ENCODE results near the gene LPP. TPM values are rescaled to one million over a fixed set of nuclear protein-coding genes. Genes with fewer than 3 reads are reported as not detected.

LPP gene
- total RNA-seq, 4 donors from 2014 or later = 207 to 592 (median 406) TPM

GRCh38 chr3:188446014-188446413, 292.1 kb downstream of the LPP start:
- Histone ChIP-seq H3K27me3 (no peaks in the 10 kb centered on the region), H3K27ac (no peak overlapping the region), H3K4me1 (peaks cover 0 to 8% (median 2%) of the 10 kb centered on the region in 4 donors), H3K9me3 (no peaks in the 10 kb centered on the region), H3K4me3 (no peak overlapping the region), H3K36me3 (no peaks in the 10 kb centered on the region)
- in situ Hi-C loops (cut with MboI; ENCODE audit: low pct_ligation_motif_present in 1 of 4, low pct_unique_long_range_greater_than_20kb in 1 of 4, low sequenced_read_pairs in 3 of 4) (no loop called here), intact Hi-C loops (cut with DNase I; ENCODE audit: low total_unique reads) (no loop called here)
- 68 to 75% methylated on average over 4 to 5 of the region's 5 CpGs for WGBS, 2 donors (ENCODE audit: low coverage in 1 of 2)
- TF ChIP-seq CTCF (IDR thresholded peaks at IDR 0.05) (no peak), POLR2AphosphoS5 (IDR thresholded peaks at IDR 0.05) (no peak), POLR2A (IDR thresholded peaks at IDR 0.05) (no peak), EP300 (IDR thresholded peaks at IDR 0.05; ENCODE audit: low read depth) (no peak)
- DNase-seq = no peak

- 65 to 82% methylated on average over 3 of the region's 3 CpGs for WGBS, 2 donors (ENCODE audit: low coverage in 1 of 2)
- H3K27ac ChIP-seq = no peak overlapping the region
- H3K9me3 ChIP-seq = no peaks in the 10 kb centered on the region
- in situ Hi-C loops (cut with MboI; ENCODE audit: low pct_ligation_motif_present in 1 of 4, low pct_unique_long_range_greater_than_20kb in 1 of 4, low sequenced_read_pairs in 3 of 4) (no loop called here), intact Hi-C loops (cut with DNase I; ENCODE audit: low total_unique reads) (no loop called here)
- no peak for DNase-seq
- peaks cover 0 to 8% (median 2%) of the 10 kb centered on the region in 4 donors for H3K4me1 ChIP-seq
- H3K36me3 ChIP-seq = no peaks in the 10 kb centered on the region
- TF ChIP-seq CTCF (IDR thresholded peaks at IDR 0.05) (no peak), POLR2A (IDR thresholded peaks at IDR 0.05) (no peak), POLR2AphosphoS5 (IDR thresholded peaks at IDR 0.05) (no peak), EP300 (IDR thresholded peaks at IDR 0.05; ENCODE audit: low read depth) (no peak)
- no peak overlapping the region for H3K4me3 ChIP-seq
- no peaks in the 10 kb centered on the region for H3K27me3 ChIP-seq
Observed at GRCh38 chr3:188446766-188447165, 292.8 kb downstream of the LPP start.

GRCh38 chr3:188448813-188449212, 294.9 kb downstream of the LPP start:
- peaks cover 0 to 8% (median 2%) of the 10 kb centered on the region in 4 donors for H3K4me1 ChIP-seq
- no peak overlapping the region for H3K27ac ChIP-seq
- no peak overlapping the region for H3K4me3 ChIP-seq
- DNase-seq = no peak
- no peak for TF ChIP-seq POLR2AphosphoS5 (IDR thresholded peaks at IDR 0.05)
- no peak for TF ChIP-seq POLR2A (IDR thresholded peaks at IDR 0.05)
- no peak for TF ChIP-seq CTCF (IDR thresholded peaks at IDR 0.05)
- TF ChIP-seq EP300 (IDR thresholded peaks at IDR 0.05; ENCODE audit: low read depth) = no peak
- in situ Hi-C loops (cut with MboI; ENCODE audit: low pct_ligation_motif_present in 1 of 4, low pct_unique_long_range_greater_than_20kb in 1 of 4, low sequenced_read_pairs in 3 of 4) = no loop called here
- H3K36me3 ChIP-seq = no peaks in the 10 kb centered on the region
- WGBS, 2 donors (ENCODE audit: low coverage in 1 of 2) = 78 to 84% methylated on average over 4 of the region's 4 CpGs
- H3K9me3 ChIP-seq = no peaks in the 10 kb centered on the region
- intact Hi-C loops (cut with DNase I; ENCODE audit: low total_unique reads) = no loop called here
- no peaks in the 10 kb centered on the region for H3K27me3 ChIP-seq

GRCh38 chr3:188449421-188449820, 295.5 kb downstream of the LPP start:
- in situ Hi-C loops (cut with MboI; ENCODE audit: low pct_ligation_motif_present in 1 of 4, low pct_unique_long_range_greater_than_20kb in 1 of 4, low sequenced_read_pairs in 3 of 4) (no loop called here), intact Hi-C loops (cut with DNase I; ENCODE audit: low total_unique reads) (no loop called here)
- H3K9me3 ChIP-seq = no peaks in the 10 kb centered on the region
- H3K4me1 ChIP-seq = peaks cover 0 to 8% (median 2%) of the 10 kb centered on the region in 4 donors
- H3K36me3 ChIP-seq = no peaks in the 10 kb centered on the region
- WGBS, 2 donors (ENCODE audit: low coverage in 1 of 2) = 96 to 100% methylated on average over 2 of the region's 2 CpGs
- TF ChIP-seq CTCF (IDR thresholded peaks at IDR 0.05) (no peak), POLR2A (IDR thresholded peaks at IDR 0.05) (no peak), EP300 (IDR thresholded peaks at IDR 0.05; ENCODE audit: low read depth) (no peak), POLR2AphosphoS5 (IDR thresholded peaks at IDR 0.05) (no peak)
- no peaks in the 10 kb centered on the region for H3K27me3 ChIP-seq
- no peak overlapping the region for H3K27ac ChIP-seq
- H3K4me3 ChIP-seq = no peak overlapping the region
- DNase-seq = no peak
